HG03457 (cell line): ENCODE measurements around the gene DAG1.

Experiments
- ATAC-seq: cut with Tn5 transposase; IDR thresholded peaks from one replicate; pipeline ENCODE4 v1.9.1; 2021; ENCODE audit warnings: moderate number of reproducible peaks; ENCODE audit not compliant: unreplicated experiment

Gene DAG1

DNA sequence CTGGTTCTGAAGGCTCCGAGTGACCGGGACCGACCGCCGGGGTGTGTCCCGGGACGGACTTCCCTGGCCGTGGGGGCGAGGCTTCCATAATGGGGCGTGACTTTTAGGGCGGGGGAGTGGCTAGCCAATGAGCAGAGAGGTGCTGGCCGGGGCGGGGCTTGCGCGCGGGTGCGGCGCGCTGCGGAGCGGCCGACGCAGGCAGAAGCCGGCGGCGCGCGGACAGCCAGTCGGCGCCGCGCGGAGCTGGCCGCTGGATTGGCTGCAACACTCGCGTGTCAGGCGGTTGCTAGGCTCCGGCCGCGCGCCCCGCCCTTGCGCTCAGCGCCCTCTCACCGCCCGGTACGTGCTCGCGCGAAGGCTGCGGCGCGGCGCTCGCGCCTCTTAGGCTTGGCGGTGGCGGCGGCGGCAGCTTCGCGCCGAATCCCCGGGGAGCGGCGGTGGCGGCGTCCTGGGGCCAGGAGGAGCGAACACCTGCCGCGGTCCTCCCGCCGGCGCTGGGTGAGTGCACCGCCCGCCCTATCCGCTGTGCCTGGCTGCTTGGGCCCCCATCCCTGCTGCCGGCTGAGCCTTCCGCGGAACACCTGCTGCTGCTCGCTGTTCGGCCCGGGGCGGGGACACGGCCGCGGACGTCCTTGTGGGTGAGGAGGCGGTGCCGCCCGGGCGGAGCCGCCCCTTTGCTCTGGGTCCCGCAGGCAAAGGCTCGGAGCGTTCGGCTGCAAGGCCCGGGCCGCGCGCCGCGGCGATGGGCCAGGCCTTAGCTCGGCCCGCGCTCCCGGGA, at the start of gene DAG1:
Gene DAG1, plus strand, starts transcription at position 332 of the 778 bp plus-strand sequence. CDS start 40,268 bp downstream, outside the sequence.
- peak; percentile 73 for ATAC-seq

DNA sequence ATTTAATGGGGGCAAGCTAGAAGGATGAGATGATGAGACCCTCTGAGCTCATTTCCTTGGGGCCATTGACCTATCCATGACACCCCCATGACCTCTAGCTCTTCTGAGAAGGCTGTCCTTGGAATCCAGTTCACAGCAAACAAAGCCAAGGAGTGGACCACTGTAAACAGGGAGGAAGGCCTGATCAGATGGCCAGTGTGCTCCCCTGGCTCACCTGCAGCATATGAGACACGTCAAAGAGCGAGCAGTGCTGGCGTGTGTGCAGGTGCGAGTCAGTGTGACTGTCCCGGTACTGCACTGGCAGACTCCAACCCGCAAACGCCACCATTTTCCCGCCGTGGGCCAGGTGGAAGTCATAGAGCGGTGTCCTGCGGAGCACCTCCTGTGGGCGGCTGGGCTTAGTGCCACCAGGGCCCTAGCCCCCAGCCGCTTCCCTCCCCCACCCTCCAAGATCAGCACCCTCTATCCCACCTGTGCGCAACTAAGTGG, 48.1 kb upstream of the DAG1 start:
- no peak for ATAC-seq

DNA sequence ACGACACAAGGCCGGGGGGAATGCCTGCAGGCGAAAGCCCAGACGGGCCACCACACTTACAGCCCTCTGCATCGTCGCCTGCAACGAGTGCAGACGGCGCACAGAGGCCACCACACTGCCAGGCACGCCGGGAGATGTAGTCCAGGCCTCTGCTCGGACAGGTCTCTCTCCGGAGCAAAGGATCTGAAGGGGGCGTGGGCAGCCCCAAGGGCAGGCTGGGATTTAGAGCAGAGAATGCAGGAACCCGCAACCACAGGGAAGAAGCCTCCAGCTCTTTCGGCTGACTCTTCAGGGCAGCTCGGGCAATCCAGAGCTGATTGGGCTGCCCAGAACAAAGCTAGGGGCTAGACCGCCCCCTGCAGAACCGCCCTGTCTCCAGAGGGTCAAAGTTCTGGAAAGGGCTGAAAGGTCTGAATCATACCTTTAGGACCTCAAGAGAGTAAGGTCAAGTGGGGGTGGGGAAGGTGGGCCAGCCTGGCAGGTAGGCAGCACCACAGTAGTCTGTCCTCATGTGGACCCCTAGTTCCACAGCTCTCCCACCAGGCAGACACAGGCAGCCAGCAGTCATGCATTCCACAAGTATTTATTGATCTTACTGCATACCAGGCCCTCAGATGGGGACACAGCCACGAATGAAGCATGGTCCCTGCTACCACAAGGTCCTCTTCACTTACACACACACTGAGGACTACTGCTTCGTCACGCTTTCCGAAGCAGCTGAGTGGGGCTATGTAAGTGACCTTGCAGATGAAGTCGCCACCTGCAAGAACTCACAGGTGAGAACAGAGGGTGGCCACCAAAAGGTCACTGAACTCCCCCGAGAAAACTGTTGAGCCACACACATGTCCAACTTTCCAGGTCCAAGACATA, 47.5 kb upstream of the DAG1 start, which contains the start of gene AMT:
Gene AMT, minus strand, starts transcription at position 95 of the 870 bp plus-strand sequence. Its CDS starts 23 bp downstream, at position 72.
- ATAC-seq, result no peak

DNA sequence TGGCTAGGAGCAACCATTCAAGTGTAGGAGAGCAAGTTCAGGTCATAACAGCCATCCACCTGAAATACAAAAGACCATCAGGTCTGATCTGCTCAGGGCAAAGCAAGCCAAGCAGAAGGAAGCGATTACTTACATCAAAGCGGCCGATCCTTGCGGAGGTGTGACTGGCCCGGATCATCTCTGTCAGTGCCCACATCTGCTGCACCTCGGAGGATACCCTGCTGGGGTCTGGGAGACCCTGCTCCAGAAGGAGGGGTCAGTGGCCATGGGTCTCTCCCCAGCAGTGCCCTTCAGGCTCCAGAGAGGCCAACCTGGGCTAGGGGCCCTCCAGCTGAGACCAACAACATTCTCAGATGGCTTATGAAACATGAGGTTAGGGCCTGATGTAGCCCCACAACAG, 45.3 kb upstream of the DAG1 start:
- no peak for ATAC-seq

DNA sequence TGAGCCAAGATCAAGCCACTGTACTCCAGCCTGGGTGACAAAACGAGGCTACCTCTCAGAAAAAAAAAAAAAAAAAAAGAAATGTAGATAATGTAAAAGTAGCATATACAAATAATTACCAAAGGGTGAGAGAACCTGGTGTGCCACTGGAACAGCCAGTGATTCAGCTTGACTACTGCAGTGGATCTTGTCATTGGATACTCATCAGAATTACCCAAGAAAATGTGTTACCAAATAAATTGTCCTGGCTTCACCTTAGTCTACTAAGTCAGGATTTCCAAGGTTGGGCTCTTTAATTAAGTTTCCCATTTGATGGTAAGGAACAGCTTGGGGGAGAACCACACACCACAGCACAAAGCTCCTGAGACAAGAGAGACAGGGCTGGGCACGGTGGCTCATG, 42.5 kb upstream of the DAG1 start:
- no peak for ATAC-seq

DNA sequence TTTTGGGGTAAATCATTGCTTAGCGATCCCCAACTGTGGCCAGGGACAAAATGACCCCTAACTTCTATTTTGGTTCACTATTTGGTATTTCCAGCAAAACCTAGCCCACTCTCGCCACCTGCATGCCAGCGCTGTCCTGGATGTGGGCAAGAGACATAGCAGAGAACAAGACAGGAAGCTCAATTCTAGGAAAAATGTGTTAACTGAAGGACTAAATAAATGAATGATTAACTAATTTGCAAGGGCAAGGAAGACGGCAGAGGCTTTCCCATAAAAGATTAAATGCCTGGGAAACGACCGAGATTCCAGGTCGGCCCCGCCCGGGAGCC, 41.4 kb upstream of the DAG1 start:
- ATAC-seq, result no peak

DNA sequence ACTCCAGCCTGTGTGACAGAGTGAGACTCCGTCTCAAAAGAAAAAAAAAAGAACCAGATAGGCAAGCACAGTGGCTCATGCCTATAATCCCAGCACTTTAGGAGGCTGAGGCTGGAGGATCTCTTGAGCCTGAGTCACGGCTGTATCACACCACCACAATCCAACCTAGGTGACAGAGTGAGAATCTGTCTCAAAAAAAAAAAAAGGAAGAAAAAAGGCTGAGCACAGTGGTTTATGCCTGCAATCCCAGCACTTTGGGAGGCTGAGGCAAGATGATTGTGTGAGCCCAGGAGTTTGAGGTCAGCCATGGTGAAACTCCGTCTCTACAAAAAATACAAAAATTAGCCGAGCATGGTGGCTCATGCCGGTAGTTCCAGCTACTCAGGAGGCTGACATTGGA, 35.3 kb upstream of the DAG1 start:
- ATAC-seq, result no peak

DNA sequence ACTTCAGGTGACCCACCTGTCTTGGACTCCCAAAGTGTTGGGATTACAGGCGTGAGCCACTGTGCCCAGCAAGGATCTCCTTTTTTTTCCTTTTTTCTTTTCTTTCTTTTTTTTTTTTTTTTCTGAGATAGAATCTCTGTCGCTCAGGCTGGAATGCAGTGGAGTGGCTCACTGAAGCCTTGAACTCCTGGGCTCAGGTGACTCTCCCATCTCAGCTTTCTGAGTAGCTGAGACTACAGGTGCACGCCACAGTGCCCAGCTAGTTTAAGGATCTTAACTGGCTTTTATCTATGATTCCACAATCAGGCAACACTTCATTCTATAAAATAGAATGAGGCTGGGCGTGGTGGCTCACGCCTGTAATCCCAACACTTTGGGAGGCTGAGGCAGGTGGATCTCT, 24.7 kb upstream of the DAG1 start:
- no peak for ATAC-seq

DNA sequence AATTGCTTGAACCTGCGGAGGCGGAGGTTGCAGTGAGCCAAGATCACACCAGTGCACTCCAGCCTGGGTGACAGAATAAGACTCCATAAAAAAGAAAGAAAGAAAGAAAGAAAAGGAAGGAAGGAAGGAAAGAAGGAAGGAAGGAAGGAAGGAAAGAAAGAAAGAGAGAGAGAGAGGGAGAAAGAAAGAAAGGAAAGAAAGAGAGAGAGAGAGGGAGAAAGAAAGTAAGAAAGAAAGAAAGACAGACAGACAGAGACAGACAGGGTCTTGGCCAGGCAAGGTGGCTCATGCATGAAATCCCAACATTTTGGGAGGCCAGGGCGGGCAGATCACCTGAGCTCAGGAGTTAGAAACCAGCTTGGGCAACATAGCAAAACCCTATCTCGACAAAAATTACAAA, 16.4 kb upstream of the DAG1 start:
- no peak for ATAC-seq

DNA sequence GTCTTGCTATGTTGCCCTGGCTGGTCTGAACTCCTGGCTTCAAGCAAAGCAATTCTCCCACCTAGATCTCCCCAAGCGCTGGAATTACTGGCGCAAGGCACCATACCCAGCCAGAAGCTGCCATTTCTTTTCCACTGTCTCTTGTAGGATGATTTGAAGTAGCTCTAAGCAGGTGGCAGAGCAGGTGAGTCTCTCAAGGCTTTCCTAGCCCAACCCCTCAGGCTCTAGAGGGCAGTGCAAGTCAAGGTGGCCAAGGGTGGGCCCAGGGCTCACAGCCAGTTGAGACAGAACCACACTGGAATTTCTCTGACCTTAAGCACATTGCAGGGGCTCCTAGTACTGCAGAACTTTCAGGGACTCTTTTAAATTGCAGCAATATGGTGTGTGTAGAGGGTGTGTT, 15.6 kb upstream of the DAG1 start:
- ATAC-seq, result no peak

DNA sequence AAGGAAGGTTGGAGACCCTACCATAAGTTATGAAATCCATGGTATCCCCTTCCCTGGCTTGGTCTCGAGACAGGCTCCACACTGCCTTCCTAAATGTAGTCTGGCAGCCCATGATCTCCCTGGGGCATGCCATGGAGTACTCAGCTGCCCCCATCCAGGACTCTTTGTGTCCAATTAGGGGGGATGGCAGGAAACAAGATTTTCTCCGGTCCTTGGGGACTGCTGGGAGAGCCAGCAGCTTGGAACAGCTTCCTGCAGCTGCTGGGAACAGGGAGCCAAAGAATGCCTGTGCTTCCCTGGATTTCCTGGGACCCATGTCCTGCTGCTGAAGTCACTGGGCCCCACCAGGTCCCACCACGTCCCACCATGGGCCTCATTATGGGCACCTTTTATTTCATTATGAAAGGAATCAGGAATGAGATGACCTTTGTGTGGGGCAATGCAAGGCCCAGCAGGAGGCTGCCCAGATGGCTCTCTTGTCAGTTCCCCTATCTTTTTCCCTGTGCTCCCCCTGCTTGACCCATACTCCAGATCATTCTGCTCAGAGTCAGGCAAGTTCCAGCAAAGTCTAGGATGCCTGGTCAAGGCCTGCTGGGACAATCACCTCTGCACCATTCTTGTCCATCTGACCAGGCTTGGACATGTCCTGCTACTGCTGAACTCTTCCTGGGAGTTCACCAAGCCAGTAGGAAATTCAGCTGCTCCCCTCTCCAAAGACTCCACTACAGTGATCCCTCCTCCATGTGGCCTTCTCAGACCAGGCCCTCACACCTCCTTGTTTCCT, 15.0 kb upstream of the DAG1 start:
- ATAC-seq, result no peak

DNA sequence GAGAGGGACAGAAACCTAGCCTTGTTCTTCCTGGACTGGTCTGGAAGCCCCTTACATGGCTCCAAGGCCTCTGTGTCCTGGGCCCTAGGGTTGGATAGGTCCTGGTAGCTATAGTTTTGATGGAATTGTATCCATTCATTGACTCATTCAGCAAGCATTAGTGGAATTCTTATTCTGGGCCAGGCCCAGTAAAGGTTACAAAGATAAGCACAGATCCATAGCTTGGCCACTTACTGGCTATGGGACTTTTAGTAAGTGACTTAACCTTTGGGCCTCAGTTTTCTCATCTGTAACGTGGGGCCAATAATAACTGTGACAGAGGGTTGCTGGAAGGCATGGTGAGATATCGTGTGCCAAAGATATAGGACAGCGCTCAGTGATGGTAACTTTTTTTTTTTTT, 13.6 kb upstream of the DAG1 start:
- no peak for ATAC-seq

DNA sequence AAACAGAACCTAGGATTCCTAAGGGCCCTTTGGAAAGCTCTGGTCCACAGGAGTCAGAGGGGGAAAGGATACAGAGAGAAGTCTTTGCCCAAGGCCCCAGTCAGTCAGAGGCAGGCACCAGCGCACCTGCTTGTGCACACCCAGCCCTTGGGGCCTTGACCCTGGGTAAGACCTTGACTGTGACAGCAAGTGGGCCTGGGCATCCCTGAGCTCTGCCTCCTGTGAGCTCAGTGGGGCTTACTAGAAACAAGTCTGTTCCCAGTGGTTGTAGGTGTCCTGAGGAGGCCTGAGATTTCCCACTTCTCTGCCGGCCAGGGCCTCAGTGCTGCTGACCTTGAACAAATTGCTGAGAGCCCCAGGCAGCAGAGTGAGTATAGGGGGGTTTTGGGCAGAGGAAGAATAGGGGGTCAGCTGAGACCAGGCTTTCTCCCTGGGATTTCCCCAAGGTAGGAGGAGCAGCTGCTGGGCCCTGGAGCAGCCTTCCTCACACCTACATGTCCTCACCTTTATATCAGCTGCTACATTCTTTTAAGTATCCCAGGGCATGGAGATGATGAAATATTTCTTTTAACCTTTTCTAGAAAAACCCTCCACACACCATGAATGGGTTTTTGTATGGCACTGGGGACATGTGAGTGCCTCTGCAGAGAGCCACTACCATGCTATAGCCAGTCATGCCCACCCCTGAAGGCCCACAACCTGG, 9.7 kb upstream of the DAG1 start:
- ATAC-seq, result no peak

DNA sequence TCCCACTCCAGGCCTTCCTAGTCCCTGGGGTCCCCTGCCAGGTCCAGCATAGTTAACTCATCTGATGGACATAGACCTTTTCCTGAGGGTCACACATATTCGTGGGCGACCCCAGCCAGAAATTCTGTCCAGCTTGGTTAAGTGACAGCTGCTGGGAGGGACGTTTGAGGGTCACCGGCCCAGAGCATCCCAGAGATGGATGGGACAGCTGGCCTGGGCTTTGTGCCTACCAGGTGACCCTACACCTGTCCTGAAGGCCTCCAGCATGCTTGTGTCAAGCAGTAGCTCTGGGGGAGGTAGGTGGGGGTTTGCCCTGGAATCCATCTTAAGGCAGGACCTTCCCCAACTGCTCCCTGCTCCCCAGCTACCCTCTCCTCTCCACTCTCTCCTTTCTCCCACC, 9.1 kb upstream of the DAG1 start:
- ATAC-seq, result no peak

DNA sequence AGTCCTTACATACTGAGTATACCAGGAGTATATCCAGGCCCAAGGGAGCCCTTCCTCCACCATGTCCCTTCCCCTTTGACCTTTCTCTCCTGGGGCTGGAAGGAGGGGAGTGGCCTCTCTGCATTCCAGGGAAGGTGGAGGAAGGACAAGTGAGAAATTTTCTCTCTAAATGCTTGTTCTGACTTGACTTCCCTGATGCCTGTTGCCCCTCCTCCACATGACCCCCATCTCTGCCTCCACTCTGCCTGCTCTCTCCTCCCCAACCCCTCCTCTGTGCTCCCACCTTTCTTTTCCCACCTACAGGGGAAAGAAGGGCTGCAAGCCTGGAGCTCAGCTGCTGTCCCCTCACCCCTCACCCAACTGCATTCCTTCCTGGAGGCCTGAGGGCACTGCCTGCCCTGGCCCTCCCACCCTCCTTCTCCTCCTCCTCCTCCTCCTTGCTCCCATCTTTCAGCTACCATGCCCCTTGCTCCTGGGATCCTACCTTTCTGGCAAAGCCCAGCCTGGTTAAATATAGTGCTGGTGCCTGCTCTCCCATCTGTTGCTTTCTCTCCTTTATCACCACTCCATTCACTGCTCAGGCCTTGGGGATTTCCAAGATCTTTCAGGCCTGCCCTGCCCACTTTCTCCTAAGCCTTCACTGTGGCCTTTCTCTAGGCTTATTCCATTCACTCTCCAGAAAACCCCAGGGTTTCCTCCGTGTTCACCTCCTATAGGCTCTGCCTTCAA, 8.5 kb upstream of the DAG1 start:
- no peak for ATAC-seq

DNA sequence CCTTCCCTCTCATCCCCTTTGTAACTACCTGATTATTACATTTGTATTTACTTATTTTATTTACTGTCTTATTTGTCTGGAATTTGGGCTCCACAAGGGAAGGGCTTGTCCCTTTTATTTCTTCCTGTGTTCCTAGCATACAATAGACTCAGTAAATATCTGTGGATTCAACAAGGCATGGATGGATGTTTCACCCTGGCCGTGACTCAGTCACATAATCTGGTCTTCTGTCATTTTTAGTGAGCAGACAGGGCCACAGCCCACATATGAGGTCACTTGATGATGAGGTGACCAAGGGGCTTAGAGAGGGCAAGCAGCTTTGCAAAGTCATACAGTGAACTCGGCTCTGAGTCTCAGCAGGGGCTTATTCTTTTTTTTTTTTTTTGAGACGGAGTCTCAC, 7.8 kb upstream of the DAG1 start:
- no peak for ATAC-seq

DNA sequence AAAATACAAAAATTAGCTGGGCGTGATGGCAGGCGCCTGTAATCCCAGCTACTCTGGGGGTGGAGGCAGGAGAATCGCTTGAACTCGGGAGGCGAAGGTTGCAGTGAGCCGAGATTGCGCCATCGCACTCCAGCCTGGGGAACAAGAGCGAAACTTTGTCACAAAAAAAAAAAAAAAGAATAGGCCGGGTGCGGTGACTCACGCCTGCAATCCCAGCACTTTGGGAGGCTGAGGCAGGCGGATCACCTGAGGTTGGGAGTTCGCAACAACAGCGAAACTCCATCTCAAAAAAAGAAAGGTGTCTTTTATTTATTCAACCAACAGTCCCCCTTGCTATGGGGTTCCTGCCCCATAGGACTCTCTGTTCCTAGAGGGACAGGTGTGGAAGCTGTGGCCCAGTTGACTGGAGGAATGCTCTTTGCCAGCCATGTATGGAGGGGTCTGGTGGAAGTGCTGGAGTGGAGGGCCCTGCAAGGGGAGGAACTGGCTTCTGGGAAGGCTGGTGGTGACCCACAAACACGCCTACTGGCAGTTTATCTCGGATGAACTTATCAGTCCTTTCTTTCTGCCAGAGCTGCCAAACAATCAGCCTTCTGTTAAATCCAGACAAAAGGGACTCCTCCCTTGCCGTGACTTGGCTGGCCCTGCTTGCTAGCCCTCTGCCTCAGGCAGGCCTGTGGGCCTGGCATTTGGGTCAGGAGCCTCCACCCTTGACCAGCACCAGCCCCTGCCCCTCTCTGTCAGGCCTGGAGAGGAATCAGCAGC, 4.6 kb upstream of the DAG1 start:
- no peak for ATAC-seq

DNA sequence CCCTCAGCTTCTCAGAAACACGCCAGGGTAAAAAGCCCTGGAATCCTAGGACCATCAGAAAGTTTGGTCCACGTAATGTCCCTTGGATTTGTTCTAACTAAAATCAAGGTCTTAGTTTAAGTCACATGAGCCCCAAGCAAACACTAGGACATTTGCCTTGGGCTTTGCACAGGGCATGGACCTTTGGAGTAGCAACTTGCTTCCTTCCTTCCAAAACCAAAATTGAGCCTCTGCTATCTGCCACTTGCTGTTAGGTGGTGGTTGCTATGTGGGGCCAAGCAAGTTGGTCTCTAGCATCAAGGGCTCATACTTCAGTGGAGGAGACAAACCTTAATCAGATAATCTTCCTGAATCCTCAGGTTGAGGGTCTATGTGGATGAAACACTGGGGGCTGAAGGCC, 4.0 kb upstream of the DAG1 start:
- no peak for ATAC-seq
